GM23338 (cell line): ENCODE results near the gene CACNG6. TPM values are rescaled to one million over a fixed set of nuclear protein-coding genes. Genes with fewer than 3 reads are reported as not detected.

Experiments
- ATAC-seq: fragments of 200-7000 bp; cut with Tn5 transposase; 3 replicates; pipeline ENCODE4 v1.9.1; 2020
- DNase-seq: peaks from one replicate; pipeline ENCODE4 v3.0.0-alpha.2; 2015; ENCODE audit warnings: low spot score
- H2AFZ ChIP-seq: fragments of 200-600 bp; sonication (generic); 2 replicates; pipeline ENCODE4 v1.8.0; 2016; ENCODE audit warnings: antibody characterized with exemption, mild to moderate bottlenecking, moderate library complexity
- H3F3A ChIP-seq: fragments of 200-600 bp; sonication (generic); replicated peaks from 2 replicates; pipeline ENCODE4 v1.8.0; 2017; ENCODE audit warnings: antibody characterized with exemption, mixed run types, low read depth
- H3K27ac ChIP-seq: fragments of 200-600 bp; sonication (generic); 2 replicates; pipeline ENCODE4 v1.6.1; 2016; ENCODE audit warnings: low read depth
- H3K27me3 ChIP-seq: fragments of 200-600 bp; sonication (generic); 2 replicates; pipeline ENCODE4 v1.8.0; 2016; ENCODE audit warnings: mild to moderate bottlenecking, mixed run types, moderate library complexity; ENCODE audit not compliant: insufficient read depth
- H3K36me3 ChIP-seq: fragments of 200-600 bp; sonication (generic); 2 replicates; pipeline ENCODE4 v1.8.0; 2016; ENCODE audit warnings: mild to moderate bottlenecking; ENCODE audit not compliant: insufficient read depth
- H3K4me1 ChIP-seq: fragments of 200-600 bp; sonication (generic); 2 replicates; pipeline ENCODE4 v1.8.0; 2016; ENCODE audit warnings: mild to moderate bottlenecking, moderate library complexity; ENCODE audit not compliant: insufficient read depth
- H3K4me2 ChIP-seq: fragments of 200-600 bp; sonication (generic); 2 replicates; pipeline ENCODE4 v1.7.1; 2017; ENCODE audit warnings: mixed run types
- H3K4me3 ChIP-seq: fragments of 200-600 bp; sonication (generic); 2 replicates; pipeline ENCODE4 v1.6.1; 2016; ENCODE audit warnings: mixed run types
- H3K79me2 ChIP-seq: fragments of 200-600 bp; sonication (generic); replicated peaks from 2 replicates; pipeline ENCODE4 v1.8.0; 2017; ENCODE audit warnings: mild to moderate bottlenecking; ENCODE audit not compliant: insufficient read depth
- H3K9me2 ChIP-seq: fragments of 200-600 bp; sonication (generic); 2 replicates; pipeline ENCODE4 v1.8.0; 2017; ENCODE audit not compliant: insufficient read depth
- H4K20me1 ChIP-seq: fragments of 200-600 bp; sonication (generic); replicated peaks from 2 replicates; pipeline ENCODE4 v1.8.0; 2017; ENCODE audit warnings: mild to moderate bottlenecking; ENCODE audit not compliant: insufficient read depth
- H3K27ac Mint-ChIP-seq: 2 replicates; pipeline ENCODE4 v1.8.0; 2020; ENCODE audit warnings: inconsistent platforms, mild to moderate bottlenecking, moderate library complexity, mixed read lengths
- H3K27me3 Mint-ChIP-seq: 3 replicates; pipeline ENCODE4 v1.8.0; 2022; ENCODE audit warnings: low read depth, mild to moderate bottlenecking, moderate library complexity, mixed read lengths, inconsistent platforms; ENCODE audit not compliant: insufficient read depth, poor library complexity
- H3K36me3 Mint-ChIP-seq: 3 replicates; pipeline ENCODE4 v1.8.0; 2021; ENCODE audit warnings: low read depth, mild to moderate bottlenecking, inconsistent platforms, moderate library complexity, mixed read lengths
- H3K4me1 Mint-ChIP-seq: 3 replicates; pipeline ENCODE4 v1.8.0; 2020; ENCODE audit warnings: mild to moderate bottlenecking, inconsistent platforms, mixed read lengths
- H3K4me3 Mint-ChIP-seq: 3 replicates; pipeline ENCODE4 v1.8.0; 2021; ENCODE audit warnings: moderate library complexity, mild to moderate bottlenecking, inconsistent platforms, mixed read lengths
- H3K9me3 Mint-ChIP-seq: 3 replicates; pipeline ENCODE4 v1.8.0; 2020; ENCODE audit warnings: moderate library complexity, mild to moderate bottlenecking, inconsistent platforms, mixed read lengths
- CTCF ChIP-seq, 2 experiments: fragments of 200-600 bp in 1 of 2; sonication (generic) in 1 of 2; conservative IDR thresholded peaks; 2 replicates each; pipeline versions ENCODE4 v1.5.1 to v1.6.1; 2016 to 2017; ENCODE audit warnings: antibody characterized with exemption in 2 of 2, low read depth in 2 of 2, mild to moderate bottlenecking in 2 of 2, moderate library complexity in 1 of 2
- JUNB ChIP-seq: IDR thresholded peaks from one replicate; pipeline ENCODE4 v1.6.1; 2016; ENCODE audit warnings: antibody characterized with exemption; ENCODE audit not compliant: unreplicated experiment
- NANOG ChIP-seq: IDR thresholded peaks from 2 replicates; pipeline ENCODE4 v1.6.1; 2016; ENCODE audit warnings: antibody characterized with exemption, borderline replicate concordance
- POLR2AphosphoS5 ChIP-seq: IDR thresholded peaks from 2 replicates; pipeline ENCODE4 v1.6.1; 2016; ENCODE audit warnings: antibody characterized with exemption, low read depth
- ZNF331 ChIP-seq: fragments of 250-450 bp; sonication (Bioruptor Pico); IDR thresholded peaks from 2 replicates; pipeline ENCODE4 v1.5.0; 2020; ENCODE audit warnings: low read depth, mild to moderate bottlenecking, moderate library complexity
- polyA plus RNA-seq: library from polyadenylated mRNA; unstranded; fragments of >200 nt; fragmentation: Nextera tagmentation; extraction: Ambion mirVana; gene quantifications from 2 replicates; pipeline ENCODE4 v1.2.1, GENCODE V29; 2016
- total RNA-seq: library from RNA; depleted of rRNA; stranded (reverse); fragments of >200 nt; shearing (Covaris generic); gene quantifications from 2 replicates; pipeline ENCODE4 v1.2.3, GENCODE V29; 2014
- TF ChIP-seq, protein P1 (sequence below): IDR thresholded peaks from 2 replicates; pipeline ENCODE4 v1.6.1; 2016; ENCODE audit warnings: antibody characterized with exemption

Gene CACNG6
- total and polyA plus RNA-seq, 2 experiments from 2014 or later, result 0.38 to 1.5 TPM

DNA sequence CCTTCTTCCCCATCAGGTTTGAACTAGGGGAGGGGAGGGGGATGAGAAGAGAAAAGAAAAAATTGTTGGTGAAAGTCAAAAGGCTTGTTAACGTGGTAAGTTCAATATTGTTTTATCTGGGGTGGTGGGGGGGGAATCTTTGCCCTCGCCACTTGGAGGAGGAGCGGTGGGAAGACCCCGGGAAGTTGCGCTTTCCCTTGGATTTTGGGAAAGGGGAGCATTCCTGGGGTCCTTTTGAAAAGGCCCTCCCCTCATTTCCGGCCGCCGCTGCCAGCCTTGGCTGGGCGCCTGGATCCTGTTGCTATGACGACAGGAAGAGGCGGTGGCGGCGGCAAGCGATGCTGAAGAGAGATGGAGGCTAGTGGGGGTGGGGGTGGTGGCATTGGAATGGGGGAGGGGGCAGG is 33.3 kb upstream of the CACNG6 start:
- peaks cover 27% of the 10 kb centered on the region for H3K27me3 Mint-ChIP-seq
- H3K9me3 Mint-ChIP-seq, result no peaks in the 10 kb centered on the region; the same call in 1 of the 3 replicates
- no peaks in the 10 kb centered on the region; the same call in 1 of the 2 replicates for H3K27me3 ChIP-seq
- peak; percentile 50 for ATAC-seq
- peaks cover 17% of the 10 kb centered on the region; the same call in 1 of the 2 replicates for H3F3A ChIP-seq
- H3K36me3 Mint-ChIP-seq, result no peaks in the 10 kb centered on the region; the same call in 1 of the 3 replicates
- TF ChIP-seq JUNB, result no peak
- TF ChIP-seq CTCF (conservative IDR thresholded peaks at IDR 0.05; ENCODE audit: low read depth in 2 of 2), result no peak
- TF ChIP-seq, protein P1, sequence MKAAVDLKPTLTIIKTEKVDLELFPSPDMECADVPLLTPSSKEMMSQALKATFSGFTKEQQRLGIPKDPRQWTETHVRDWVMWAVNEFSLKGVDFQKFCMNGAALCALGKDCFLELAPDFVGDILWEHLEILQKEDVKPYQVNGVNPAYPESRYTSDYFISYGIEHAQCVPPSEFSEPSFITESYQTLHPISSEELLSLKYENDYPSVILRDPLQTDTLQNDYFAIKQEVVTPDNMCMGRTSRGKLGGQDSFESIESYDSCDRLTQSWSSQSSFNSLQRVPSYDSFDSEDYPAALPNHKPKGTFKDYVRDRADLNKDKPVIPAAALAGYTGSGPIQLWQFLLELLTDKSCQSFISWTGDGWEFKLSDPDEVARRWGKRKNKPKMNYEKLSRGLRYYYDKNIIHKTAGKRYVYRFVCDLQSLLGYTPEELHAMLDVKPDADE, result 0 out of 2 replicates have a peak, but pooled peaks have one; percentile 33
- TF ChIP-seq POLR2AphosphoS5, result no peak
- no peak for TF ChIP-seq NANOG
- H3K4me3 Mint-ChIP-seq, result peak overlapping the region; percentile 84
- peak overlapping the region; percentile 98 for H3K4me3 ChIP-seq
- H3K9me2 ChIP-seq, result no peaks in the 10 kb centered on the region; the same call in 1 of the 2 replicates
- no peak overlapping the region for H2AFZ ChIP-seq
- H3K36me3 ChIP-seq, result no peaks in the 10 kb centered on the region
- peaks cover 41% of the 10 kb centered on the region for H3K4me1 Mint-ChIP-seq
- peak overlapping the region; percentile 97 for H3K4me2 ChIP-seq
- DNase-seq, result peak; percentile 96
- H3K27ac ChIP-seq, result peak overlapping the region; percentile 93
- H3K79me2 ChIP-seq, result peaks cover 25% of the 10 kb centered on the region
- H3K4me1 ChIP-seq, result peaks cover 41% of the 10 kb centered on the region
- no peaks in the 10 kb centered on the region for H4K20me1 ChIP-seq
- peak overlapping the region; percentile 85 for H3K27ac Mint-ChIP-seq

GRCh38 chr19:53958823-53959757 is 32.3 kb upstream of the CACNG6 start:
- no peak overlapping the region for H2AFZ ChIP-seq
- H3K4me1 ChIP-seq, result peaks cover 45% of the 10 kb centered on the region
- H3K27me3 Mint-ChIP-seq, result peaks cover 32% of the 10 kb centered on the region
- no peaks in the 10 kb centered on the region for H3K36me3 ChIP-seq
- H3K27ac Mint-ChIP-seq, result peak overlapping the region; percentile 92
- H3K9me2 ChIP-seq, result no peaks in the 10 kb centered on the region
- ATAC-seq (peak; percentile 12), DNase-seq (peak; percentile 94)
- H3K79me2 ChIP-seq, result peaks cover 27% of the 10 kb centered on the region
- H4K20me1 ChIP-seq, result peaks cover 2% of the 10 kb centered on the region; the same call in 1 of the 2 replicates
- H3K27me3 ChIP-seq, result no peaks in the 10 kb centered on the region; the same call in 1 of the 2 replicates
- peaks cover 48% of the 10 kb centered on the region for H3K4me1 Mint-ChIP-seq
- peak; percentile 41; the same call in 1 of the 2 replicates for TF ChIP-seq POLR2AphosphoS5
- no peak for TF ChIP-seq ZNF331 (CRISPR knock-in tag)
- peaks cover 17% of the 10 kb centered on the region; the same call in 1 of the 2 replicates for H3F3A ChIP-seq
- peak overlapping the region; percentile 98 for H3K4me3 ChIP-seq
- peaks cover 7% of the 10 kb centered on the region for H3K36me3 Mint-ChIP-seq
- H3K4me2 ChIP-seq, result peak overlapping the region; percentile 100
- peak overlapping the region; percentile 96 for H3K27ac ChIP-seq
- no peaks in the 10 kb centered on the region; the same call in 2 of the 3 replicates for H3K9me3 Mint-ChIP-seq
- peak overlapping the region; percentile 84 for H3K4me3 Mint-ChIP-seq
